Pulmonary artery endothelial cell (primary cell): Measurements from ENCODE around the gene KIFC3. TPM values are rescaled to one million over a fixed set of nuclear protein-coding genes. Genes with fewer than 3 reads are reported as not detected.

Experiments used
- DNase-seq: peaks from one replicate; pipeline ENCODE4 v3.0.0-alpha.2; 2011; ENCODE audit warnings: low read depth, low spot score
- total RNA-seq: library from RNA; depleted of rRNA; stranded (reverse); fragments of >200 nt; gene quantifications from 2 replicates; pipeline ENCODE4 v1.2.3, GENCODE V29; 2014

Gene KIFC3
- total RNA-seq, 1 donor from 2014 or later: 53.3 TPM

DNA sequence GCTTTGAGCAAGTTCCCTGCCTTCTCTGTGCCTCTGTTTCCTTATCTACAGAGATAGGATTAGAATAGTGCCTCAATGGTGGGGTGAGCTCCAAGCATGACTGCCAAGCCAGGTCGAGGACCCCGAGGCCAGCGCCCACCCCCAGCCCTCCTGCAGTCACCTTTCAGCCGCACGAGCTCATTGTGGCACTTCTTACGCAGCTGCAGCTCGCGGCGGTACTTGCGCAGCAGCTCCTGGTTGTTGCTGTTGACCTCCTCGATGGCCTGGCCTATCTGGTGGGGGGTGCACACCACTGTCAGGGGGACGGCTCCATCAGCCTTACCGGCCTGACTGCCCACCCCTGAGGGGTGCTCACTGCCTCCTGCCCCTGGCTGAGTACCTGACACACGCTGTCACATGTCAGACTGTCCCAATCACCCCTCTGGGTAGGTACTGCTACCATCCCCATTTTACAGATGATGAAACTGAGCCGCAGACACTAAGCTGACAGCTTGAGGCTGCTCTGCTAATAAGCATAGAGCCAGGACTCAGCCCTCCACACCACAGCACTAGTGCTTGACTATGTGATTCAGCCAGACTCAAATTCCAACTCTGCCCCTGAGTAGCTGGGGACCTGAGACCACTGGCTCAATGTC lies 35.5 kb downstream of the KIFC3 start:
- DNase-seq: no peak

DNA sequence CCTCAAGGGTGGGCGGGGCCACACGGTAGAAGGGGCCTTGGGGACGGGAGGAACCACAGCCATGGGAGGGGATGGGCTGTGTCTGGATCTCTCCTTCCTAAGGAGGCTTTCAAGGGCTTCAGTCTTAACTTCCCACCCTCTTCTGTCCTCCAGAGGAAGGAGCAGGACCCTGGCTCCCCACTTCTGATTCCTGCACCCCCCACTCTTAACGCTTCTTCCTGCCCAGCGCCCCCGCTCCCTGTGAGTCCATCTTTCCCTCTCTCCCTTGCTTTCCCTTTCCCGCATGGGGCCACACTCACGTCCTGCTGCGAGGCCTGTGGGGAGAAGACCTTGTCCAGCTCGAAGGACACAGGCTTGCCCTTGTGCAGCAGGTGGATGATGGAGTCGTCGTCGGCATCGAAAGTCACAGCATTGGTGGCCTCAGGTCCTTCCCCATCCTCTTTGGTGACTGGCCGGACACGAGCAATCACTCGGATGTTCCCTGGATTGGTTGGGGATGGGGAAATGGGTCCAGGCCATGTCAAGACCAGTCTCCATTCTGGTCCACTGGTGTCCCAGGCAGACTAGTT lies 37.0 kb downstream of the KIFC3 start:
- no peak for DNase-seq

DNA sequence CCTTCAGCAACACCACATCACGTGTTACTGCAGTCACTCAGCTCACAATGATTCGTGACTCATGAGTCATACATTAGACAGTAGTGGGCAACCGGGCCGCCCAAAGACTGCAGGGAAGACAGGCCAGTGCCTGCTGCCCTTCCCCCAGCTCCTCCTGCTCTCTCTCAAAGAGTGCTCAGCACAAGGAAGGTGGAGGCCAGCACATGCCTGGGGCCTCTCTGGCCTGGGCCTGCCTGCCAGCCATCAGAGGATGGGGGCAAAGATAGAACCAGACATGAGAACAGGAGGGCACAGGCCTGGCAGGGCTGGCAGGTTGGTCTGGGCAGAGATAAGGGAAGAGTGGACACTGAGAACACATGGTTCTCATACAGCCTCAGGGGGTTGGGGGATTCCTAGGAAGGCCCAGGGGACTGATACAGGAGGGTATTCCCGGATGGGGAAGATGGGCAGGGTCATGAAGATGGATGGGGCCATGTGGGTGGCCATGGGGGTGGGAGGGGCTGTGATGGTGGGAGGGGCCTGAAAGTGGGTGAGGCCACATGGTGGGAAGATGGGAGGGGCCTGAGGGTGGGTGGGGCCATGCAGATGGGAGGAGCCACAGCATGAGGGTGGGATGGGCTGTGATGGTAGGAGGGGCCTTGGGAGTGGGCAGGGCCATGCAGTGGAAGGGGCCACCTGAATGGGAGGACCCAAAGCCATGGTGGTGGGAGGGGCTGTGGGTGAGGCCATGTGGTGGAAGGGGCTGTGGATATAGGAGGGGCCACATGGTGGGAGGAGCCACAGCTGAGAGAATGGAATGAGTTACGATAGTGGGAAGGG lies 37.7 kb downstream of the KIFC3 start:
- DNase-seq: peak; percentile 33

DNA sequence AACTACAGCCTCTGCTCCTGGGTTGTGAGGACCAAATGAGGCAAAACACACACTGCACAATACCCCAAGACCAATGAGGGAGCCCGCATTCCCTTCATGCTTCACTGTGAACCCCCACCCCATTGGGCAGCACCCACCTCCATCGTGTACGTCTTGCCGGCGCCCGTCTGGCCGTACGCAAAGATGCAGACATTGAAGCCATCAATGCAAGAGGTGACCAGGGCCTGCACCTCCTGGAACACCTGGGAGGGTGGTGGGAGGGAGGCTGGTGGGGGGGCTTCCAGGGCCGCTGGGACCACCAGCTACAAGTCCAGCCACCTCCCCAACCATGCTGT lies 38.3 kb downstream of the KIFC3 start:
- no peak for DNase-seq

DNA sequence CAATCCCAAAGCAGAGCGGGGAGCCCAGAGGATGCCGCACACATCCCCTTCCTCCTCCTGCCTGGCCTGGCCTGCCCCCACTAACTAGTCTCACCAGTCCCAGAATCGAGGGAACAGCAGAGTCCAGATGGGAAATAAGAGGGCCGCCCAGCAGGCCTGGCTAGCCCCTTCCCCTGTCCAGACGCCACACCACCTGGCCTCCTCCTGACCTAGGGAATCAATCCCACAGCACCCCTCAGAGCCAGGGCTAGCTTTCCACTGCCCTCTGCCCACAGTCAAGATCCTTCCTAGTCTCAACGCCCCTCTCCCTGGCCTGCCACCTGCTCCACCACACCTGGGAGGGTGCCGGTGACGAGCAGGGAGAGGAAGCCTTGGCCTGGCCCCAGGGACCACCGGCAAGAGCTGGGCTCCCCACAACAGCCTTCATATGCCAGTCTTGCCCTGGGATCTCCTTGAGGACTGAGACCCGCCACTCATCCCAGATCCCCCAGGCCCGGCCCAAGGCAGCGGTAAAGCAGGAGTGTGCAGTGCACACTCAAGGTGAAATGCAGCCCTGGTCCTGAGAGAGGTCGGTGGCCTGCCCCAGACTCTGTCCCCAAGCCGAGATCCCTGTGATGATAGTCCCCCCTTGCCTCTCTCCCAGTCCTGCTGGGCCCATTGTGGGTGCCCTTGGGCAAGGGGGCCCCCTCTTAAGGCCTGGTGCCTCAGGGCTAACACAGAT lies 38.8 kb downstream of the KIFC3 start:
- no peak for DNase-seq

DNA sequence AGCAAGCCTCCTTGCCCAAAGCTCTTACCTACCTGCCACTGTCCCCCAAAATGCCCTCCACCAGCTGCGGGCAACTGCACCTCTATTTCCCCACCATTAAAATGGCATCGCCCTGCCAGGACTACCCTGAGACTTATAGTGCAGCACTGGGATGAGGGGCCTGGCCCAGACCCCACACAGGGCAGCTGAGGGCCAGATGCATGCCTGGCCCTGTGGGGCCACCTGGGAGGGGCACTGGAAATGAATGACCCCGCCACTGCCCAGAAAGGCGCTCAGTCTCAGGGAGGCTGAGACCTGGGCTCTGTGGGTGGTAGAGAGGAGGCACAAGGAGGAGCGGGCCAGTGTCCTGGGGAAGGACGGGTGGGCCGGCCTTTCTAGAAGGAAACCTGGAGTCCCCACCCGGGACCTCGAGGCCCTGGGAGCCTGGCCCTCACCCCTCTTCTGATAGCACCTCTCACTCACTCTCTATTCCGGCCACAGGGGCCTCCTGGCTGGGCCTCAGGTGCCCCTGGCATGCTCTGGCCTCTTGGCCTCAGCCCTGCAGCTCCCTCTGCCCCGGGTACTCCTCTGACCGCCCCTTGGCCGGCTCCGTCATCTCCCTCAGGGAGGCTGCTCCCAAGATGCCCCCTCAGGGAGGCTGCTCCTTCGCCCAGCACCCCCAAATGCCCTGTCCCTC lies 39.8 kb downstream of the KIFC3 start:
- DNase-seq: no peak

DNA sequence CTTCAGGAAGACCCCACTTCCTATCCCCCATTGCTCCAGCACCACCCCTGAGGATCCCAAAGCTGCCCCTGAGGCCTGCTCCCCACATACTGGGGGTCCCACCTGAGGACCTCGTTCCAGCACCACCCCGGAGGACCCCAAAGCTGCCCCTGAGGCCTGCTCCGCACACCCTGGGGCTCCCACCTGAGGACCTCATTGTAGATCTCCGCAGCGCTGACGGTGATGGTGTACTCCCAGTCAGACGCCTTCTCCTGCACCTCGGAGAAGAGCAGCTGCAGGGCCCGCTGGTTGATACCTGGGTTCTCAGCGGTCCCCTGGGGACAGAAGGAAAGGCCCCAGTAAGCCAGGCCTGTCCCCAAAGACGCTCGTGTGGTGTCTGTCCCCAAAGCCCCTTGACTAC lies 40.3 kb downstream of the KIFC3 start:
- DNase-seq: no peak

DNA sequence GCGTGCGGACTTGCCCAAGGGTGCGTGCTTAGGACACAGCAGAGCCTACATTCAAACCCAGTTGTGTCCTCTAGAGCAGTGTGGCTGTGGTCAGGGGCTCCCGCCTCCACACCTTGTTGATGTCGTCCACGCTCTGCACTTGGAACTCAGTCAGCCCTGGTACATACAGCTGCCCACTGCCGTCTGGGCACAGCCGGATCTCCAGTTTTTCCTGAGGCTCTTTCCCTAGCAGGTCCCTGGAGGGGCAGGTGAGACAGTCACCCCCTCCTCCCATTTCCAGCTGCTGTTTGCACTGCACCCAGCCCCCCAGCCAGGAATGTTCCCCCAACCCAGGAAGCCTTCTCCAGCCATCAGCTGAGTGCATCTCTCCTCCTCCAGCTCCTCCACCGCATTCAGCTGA lies 41.0 kb downstream of the KIFC3 start:
- no peak for DNase-seq

DNA sequence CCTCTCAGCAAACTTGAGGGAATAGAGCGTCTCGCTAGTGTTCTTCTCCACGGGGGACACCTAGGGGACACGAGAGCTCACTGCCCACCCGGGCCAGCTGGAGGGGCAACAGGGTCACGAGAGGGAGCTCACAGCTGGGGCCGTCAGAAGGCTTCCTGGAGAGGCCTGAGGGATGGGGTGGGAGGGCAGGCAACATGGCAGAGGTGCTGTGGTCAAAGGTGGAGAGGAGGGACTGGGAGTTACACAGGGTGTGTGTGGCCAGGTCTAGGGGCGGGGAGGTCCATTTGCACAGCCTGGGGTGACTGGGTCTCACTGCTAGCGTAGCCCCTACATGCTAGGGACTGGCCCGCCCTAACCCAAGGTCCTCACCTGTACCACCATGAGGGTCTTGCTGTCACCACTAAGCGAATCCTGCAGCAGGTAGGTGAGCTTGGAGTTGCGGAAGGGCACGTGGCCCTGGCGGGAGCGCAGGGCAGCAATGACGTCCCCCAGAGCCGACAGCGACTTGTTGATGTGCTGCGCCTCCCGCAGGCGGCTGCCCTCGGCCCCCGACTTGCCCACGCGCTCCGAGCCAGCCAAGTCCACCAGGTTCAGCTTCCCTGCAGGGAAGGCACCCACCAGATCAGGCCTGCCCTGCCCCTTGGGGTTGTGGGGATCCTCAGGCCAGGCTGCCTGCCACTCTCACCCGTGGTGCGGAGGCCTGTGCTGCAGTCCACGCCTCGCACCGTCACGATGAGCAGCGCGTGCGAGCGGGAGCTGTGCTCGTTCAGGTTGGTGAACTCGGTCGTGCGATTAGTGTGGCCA lies 41.7 kb downstream of the KIFC3 start:
- DNase-seq: no peak

DNA sequence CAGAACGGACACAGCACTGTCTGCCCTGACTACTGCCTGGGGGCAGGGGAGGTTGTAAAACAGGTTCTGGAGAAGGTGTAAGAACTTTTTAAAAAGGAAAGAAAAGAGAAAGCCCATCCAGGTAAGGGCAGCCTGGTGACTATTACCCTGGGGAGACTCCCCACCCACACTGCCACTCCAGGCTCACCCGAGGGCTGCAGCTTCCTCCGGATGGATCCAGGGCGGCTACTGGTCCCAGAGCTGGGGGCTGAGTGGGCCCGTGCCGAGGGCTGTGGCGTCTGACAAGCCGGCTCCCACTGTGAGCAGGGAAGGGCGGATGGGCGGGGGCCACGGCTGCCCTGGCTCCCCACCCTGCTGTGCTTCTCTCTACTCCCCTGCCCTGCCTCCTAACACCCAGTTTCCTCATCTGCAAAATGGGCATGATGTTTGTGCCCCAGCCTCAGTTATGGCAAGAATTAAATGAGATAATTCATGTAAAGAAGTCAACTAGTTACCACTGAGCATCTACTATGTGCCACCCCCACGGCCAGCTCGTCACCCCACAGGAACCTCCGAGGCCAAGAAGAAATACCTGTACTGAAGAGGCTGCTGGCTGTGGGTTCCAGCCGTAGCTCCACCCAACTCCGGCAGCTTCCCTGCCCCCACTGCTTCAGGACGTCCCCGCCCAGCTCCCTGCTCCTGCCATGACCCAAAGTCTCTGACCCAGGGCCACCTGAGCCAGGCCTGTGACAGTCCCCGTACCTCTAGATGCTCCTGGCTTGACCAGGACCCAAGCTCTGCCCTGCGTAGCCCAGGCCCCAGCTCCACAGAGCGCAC lies 42.5 kb downstream of the KIFC3 start:
- no peak for DNase-seq

DNA sequence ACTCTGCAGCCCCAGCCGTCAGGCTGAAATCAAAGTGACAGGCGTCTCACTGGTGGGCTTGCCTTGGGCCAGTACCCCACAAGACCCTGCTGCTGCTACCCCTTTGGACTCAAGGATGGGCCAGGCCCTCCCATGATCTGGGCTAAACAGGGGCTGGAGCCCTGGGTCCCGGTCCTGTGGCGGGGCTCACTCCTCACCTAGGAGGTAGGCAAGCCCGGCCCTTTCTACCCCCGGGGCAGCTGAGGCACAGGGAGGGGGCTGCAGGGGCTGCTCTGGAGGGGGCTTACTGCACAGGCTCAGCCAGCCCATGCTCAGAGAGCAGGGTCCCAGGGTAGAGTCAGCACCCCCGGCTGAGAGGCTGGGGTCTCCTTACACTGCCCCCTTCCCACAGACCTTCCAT lies 43.2 kb downstream of the KIFC3 start:
- DNase-seq: no peak

DNA sequence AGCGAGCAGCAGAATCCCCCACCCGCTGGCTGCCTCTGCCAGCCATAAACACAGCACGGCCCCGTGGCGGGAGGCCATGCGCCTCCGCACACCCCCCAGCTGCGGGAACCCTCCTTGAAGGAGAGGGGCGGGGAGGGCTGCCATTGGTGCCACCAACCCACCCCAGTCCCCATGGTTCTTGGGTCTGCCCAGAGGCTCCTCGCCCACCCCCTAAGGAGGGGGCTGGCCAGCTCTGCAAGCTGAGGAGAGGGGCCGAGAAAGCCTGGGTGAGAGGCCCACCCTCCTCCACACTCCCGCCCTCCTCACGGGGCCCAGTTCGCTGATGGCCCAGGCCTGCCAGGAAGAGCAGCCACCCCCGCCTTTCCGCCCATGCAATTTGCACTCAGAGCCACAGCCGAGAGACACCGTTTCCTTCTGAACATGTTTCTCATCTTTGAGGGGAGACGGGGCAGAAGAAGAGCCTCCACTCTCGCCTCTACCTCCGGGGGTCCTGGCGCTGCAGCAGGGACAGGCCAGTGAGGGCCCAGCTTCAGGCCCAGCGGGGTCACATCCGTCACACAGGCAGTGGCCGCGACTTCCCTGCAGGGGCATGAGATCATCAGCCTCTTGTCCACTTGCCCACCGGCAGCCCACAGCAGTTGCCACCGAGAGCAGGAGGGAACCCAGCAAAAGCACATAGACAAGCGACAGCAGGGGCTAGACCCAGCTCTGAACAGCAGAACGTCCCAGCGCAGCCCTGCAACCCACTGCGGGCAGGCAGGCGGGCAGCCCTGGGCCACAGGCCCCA lies 43.8 kb downstream of the KIFC3 start:
- no peak for DNase-seq

DNA sequence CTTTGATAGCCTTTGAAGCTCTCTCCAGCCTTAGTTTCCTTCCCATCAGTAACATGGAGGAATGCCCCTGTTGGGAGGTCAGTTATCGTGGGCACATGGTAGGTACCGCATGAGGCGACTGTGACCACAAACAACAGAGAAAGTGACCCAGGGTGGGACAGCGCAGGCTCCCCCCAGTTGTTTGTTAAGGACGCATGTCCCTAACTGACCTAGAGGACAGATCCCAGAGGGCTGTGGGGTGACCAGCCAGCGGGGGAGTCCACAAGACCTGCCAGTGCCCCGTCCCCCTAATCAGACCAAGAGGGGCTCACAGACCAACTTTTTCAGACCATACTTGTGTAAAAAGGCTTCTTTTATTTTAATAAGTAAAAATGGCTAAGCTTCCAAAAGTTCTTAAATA lies 44.4 kb downstream of the KIFC3 start:
- no peak for DNase-seq

DNA sequence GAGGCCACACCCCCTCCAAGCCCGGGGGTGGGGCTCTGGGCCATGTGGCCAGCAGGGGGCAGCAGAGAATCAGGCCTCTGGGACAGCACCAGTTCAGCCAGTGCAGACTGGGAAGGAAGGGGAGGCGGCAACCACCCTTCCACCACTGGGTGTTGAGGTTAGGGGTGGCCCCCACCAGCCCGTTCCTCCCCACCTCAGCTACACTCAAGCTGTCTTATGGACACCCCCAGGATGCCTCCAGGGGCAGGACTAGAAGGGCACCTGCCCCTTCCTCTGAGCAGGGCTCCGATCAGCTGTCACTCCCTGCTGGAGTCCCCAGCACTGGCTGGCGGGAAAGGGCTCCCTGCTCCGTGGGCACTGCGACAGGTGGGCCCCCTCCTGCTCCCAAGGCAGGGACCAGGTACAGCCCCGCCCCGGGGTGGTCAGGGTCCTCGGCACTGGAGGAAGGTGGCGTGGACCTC lies 44.9 kb downstream of the KIFC3 start:
- DNase-seq: no peak

DNA sequence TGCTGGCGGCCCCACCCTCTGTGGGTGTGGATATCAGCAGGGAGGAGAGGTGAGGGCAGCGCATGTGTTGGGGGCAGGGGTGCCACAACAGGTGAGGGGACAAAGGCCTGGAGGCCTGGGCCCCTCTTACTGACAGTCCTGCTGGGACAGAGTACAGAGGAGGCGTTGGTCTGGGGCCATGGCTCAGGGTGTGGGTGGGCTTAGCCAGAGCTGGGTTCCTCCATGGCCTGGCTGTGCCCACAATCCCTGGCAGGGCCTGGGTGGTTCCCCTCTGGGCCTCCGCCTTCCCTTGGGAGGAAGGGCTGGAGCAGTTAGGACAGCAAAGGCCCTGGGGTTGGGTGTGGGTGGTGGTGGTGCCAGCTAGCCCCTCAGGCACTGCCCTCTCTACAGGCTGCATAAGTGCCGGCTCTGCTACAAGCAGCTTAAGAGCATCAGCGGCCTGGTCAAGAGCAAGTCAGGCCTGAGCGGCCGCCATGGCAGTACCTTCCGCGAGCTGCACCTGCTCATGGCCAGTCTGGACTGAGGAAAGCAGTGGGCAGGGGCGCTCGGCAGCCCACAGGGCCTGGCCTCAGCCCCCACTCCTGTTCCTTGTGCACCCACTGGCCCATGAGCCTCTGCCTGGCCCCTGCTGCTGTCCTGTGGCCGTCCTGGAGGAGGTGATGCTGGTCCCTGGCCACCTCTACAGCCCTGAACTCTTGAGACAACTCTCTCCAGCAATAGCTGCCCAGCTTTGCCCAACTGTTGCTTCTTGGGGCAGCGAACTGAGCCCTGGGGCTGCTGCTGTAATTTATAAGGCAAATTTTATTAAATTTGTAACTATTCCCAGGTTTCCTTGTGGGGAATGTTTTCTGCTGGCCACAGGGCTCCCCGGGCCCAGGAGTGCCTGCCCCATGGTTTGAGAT lies 45.6 kb downstream of the KIFC3 start:
- no peak for DNase-seq

DNA sequence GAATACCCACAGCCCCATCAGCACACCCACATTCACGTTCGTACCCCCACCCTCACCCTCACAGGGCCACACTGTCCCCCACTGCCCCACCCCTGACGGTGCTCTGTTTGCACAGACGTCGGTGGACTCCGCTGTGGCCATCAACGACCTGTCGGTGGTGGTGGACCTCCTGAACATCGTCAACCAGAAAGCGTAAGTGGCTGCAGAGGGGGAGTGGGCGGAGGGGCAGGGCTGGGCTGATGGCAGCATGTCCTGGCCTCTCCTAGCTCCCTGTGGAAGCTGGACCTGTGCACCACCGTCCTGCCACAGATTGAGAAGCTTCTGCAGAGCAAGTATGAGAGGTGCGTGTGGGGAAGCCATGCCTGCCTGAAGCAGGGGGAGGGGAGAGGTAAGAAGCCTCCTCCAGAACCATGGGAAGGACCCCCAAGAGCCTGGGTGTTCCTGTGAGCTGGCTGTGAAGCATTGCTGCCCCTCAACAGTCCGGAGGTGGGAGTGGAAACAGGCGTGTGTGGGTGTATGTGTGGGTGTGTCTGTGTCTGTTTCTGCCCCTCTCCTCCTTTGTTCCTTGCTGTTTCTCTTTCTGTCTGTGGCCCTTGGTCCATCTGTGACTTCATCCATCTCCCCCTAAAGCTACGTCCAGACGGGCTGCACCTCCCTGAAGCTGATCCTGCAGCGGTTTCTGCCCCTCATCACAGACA lies 46.4 kb downstream of the KIFC3 start:
- no peak for DNase-seq

DNA sequence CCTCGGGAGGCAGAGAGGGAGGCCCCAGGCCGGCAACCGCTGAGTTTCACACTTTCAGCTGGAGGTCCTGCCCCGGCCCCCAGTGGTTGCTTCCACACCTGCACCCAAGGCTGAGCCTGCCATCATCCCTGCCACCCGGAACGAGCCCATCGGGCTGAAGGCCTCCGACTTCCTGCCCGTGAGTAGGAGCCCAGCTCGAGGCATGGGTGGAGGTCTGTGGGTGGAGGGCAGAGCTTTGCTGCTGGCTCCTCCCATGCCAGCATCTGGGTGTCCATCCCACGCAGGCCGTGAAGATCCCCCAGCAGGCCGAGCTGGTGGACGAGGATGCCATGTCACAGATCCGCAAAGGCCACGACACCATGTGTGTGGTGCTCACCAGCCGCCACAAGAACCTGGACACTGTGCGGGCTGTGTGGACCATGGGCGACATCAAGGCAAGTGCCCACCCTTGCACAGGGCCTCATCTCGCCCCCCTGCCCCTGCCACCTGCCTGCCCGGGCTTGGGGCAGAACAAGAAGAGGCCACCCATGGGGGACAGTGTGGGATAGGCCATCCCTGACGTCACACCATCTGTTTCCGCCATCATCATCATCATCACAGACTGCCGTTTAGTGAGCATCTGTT lies 47.1 kb downstream of the KIFC3 start:
- no peak for DNase-seq
